Kidney (tissue), 14 donors: ENCODE measurements around the gene RPS6KL1. TPM values are rescaled to one million over a fixed set of nuclear protein-coding genes. Genes with fewer than 3 reads are reported as not detected.

ENCODE experiments used
- DNase-seq, 5 donors: peaks; one replicate each; pipeline ENCODE4 v3.0.0-alpha.2; 2013 to 2020
- FAIRE-seq: peaks from 2 replicates; lab custom pipeline; 2012; peaks lifted over from hg19 to GRCh38; lab: Jason Lieb, UNC
- H3K27ac ChIP-seq, 2 donors: one replicate each; pipeline ENCODE4 v1.7.0; 2013; ENCODE audit warnings: low read depth in 2 of 2, low read length in 2 of 2, inconsistent platforms in 1 of 2
- H3K27me3 ChIP-seq: one replicate; pipeline ENCODE4 v1.7.1; 2013; ENCODE audit warnings: low read length, inconsistent platforms; ENCODE audit not compliant: control insufficient read depth, insufficient read depth
- H3K36me3 ChIP-seq, 3 donors: one replicate each; pipeline versions ENCODE4 v1.7.0 to v1.7.1; 2013; ENCODE audit warnings: low read length in 3 of 3, control low read depth in 1 of 3, inconsistent platforms in 1 of 3; ENCODE audit not compliant: insufficient read depth in 3 of 3, control insufficient read depth in 2 of 3
- H3K4me1 ChIP-seq, 3 donors: one replicate each; pipeline versions ENCODE4 v1.7.0 to v1.7.1; 2013; ENCODE audit warnings: low read length in 3 of 3, inconsistent platforms in 1 of 3, low read depth in 1 of 3; ENCODE audit not compliant: control insufficient read depth in 2 of 3, insufficient read depth in 2 of 3
- H3K4me3 ChIP-seq, 3 donors: one replicate each; pipeline versions ENCODE4 v1.7.0 to v1.8.1; 2013; ENCODE audit warnings: low read length in 3 of 3, control low read depth in 1 of 3, inconsistent platforms in 1 of 3
- H3K9ac ChIP-seq, 3 donors: one replicate each; pipeline versions ENCODE4 v1.7.0 to v1.7.1; 2013; ENCODE audit warnings: low read length in 3 of 3, control low read depth in 1 of 3, inconsistent platforms in 1 of 3
- H3K9me3 ChIP-seq, 3 donors: one replicate each; pipeline versions ENCODE4 v1.7.0 to v1.7.1; 2013; ENCODE audit warnings: low read length in 3 of 3, control low read depth in 1 of 3, inconsistent platforms in 1 of 3; ENCODE audit not compliant: control insufficient read depth in 2 of 3, insufficient read depth in 1 of 3
- intact Hi-C: fragments of 100-400 bp; cut with DNase I; formaldehyde crosslinking; loops from one replicate; pipeline ENCODE4 v1.11.1; 2022
- polyA plus RNA-seq: library from polyadenylated mRNA; stranded (reverse); fragments of 350-450 nt; fragmentation: Illumina TruSeq; extraction: RNeasy Lipid Tissue Mini Kit (QIAGEN cat#74804); gene quantifications from one replicate; pipeline ENCODE4 v1.2.3, GENCODE V29; 2014; ENCODE audit warnings: low read depth, low replicate concordance; ENCODE audit not compliant: insufficient read depth
- total RNA-seq: library from RNA; stranded (reverse); fragmentation: NEBNext Ultra II Directional; extraction: Animal tissue kit (Norgen Biotek cat#: 25700); gene quantifications from one replicate; pipeline ENCODE4 v1.2.1, GENCODE V29; 2021
- TF ChIP-seq, protein P1 (sequence below): IDR thresholded peaks from 3 replicates; pipeline ENCODE4 v1.5.1; 2012; ENCODE audit warnings: mild to moderate bottlenecking, moderate library complexity, borderline replicate concordance; ENCODE audit not compliant: insufficient read depth; ENCODE audit errors: extremely low read depth
- donor health status: control.
- donor health status: control.
- donor health status: control.
- donor health status: control.
- donor health status: control.
- donor health status: DM: yes; HTN: yes; CAD: no.
- donor health status: Normal renal cell carcinoma (clear cell type).

Gene RPS6KL1
- total and polyA plus RNA-seq, 2 donors from 2014 or later = 3.7 to 7.9 TPM

DNA sequence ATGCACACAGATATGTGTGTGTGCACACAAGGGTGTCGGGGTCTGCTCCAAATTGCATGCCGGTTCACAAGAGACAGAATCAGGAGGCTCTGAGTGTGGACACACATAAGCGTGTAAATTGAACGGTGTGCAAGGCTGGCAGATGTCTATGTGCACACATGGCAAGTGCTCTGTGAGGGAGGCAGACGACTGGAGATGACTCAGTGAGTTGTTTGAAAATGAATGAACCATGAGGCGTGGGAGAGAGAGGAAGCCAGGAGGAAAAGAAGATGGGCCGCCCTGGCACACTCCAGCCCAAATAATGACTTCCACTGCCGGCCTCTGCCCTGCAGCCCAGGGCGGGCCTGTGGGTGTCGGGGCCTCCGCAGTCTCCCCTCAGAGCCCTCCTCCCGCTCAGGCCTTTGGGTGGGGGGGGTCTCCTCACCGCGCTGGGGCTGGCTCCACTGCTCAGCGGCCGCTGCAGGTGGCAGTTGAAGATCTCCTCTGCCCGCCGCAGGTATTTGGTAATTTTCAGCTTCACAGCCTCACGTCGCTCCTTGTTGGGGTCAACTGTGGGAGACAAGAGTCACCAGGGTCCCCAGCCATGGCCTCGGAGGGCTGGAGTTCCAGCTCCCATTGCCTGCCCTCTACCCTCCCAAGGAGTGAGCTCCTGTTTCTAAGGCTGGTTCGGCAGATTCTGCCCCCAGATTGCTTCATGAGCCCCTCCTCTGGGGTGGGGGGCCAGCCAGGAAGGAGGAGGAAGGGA lies 3.5 kb downstream of the RPS6KL1 start:
- no peak for FAIRE-seq
- DNase-seq = peak in 2 of 5 donors; percentile 35 to 39
- Histone ChIP-seq H3K9ac (no peak overlapping the region), H3K4me3 (no peak overlapping the region), H3K36me3 (no peaks in the 10 kb centered on the region), H3K9me3 (no peaks in the 10 kb centered on the region), H3K27ac (no peak overlapping the region), H3K4me1 (peaks cover 0 to 13% (median 4%) of the 10 kb centered on the region in 3 donors), H3K27me3 (no peaks in the 10 kb centered on the region)
- intact Hi-C loops = no loop called here
- TF ChIP-seq, protein P1, sequence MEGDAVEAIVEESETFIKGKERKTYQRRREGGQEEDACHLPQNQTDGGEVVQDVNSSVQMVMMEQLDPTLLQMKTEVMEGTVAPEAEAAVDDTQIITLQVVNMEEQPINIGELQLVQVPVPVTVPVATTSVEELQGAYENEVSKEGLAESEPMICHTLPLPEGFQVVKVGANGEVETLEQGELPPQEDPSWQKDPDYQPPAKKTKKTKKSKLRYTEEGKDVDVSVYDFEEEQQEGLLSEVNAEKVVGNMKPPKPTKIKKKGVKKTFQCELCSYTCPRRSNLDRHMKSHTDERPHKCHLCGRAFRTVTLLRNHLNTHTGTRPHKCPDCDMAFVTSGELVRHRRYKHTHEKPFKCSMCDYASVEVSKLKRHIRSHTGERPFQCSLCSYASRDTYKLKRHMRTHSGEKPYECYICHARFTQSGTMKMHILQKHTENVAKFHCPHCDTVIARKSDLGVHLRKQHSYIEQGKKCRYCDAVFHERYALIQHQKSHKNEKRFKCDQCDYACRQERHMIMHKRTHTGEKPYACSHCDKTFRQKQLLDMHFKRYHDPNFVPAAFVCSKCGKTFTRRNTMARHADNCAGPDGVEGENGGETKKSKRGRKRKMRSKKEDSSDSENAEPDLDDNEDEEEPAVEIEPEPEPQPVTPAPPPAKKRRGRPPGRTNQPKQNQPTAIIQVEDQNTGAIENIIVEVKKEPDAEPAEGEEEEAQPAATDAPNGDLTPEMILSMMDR = no peak

DNA sequence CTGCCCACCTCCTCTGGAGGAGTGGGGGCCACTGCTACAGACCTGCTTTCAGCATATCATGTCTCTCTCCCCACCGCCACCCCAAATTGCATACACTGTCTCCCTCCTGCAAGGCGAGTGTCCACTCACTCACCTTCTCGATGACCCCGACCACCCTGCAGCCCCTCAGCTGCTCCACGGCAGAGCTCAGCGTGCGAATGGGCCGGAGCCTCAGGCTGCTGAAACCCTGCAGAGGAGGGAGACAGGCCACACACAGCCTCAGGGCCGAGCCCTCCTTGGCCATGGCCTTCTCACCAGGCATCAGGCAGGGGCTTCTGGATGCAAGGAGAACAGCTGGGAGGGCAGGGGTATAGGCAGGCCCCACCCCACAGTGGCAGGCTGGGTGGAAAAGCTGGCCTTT lies 4.7 kb downstream of the RPS6KL1 start:
- Histone ChIP-seq H3K9me3 (no peaks in the 10 kb centered on the region), H3K4me3 (no peak overlapping the region), H3K27ac (no peak overlapping the region), H3K9ac (no peak overlapping the region), H3K4me1 (peaks cover 0 to 8% (median 4%) of the 10 kb centered on the region in 3 donors), H3K36me3 (no peaks in the 10 kb centered on the region), H3K27me3 (no peaks in the 10 kb centered on the region)
- TF ChIP-seq, protein P1 = no peak
- FAIRE-seq (no peak), DNase-seq (peak in 1 of 5 donors; percentile 43)
- intact Hi-C loops = no loop called here

- H3K9ac ChIP-seq = no peak overlapping the region
- H3K9me3 ChIP-seq = no peaks in the 10 kb centered on the region
- H3K27me3 ChIP-seq = no peaks in the 10 kb centered on the region
- intact Hi-C loops = no loop called here
- H3K4me3 ChIP-seq = no peak overlapping the region
- no peaks in the 10 kb centered on the region for H3K36me3 ChIP-seq
- peaks cover 0 to 8% (median 4%) of the 10 kb centered on the region in 3 donors for H3K4me1 ChIP-seq
- DNase-seq (peak in 1 of 5 donors; percentile 83), FAIRE-seq (no peak)
- TF ChIP-seq, protein P1 = no peak
- H3K27ac ChIP-seq = no peak overlapping the region
Observed at GRCh38 chr14:74917646-74918081, 5.4 kb downstream of the RPS6KL1 start.
